Upper lobe of left lung (tissue), 4 donors: Measurements from ENCODE around the gene HES3.

Experiments used
- POLR2A ChIP-seq, 4 donors: fragments of 450-650 bp; IDR thresholded peaks; one replicate each; pipeline ENCODE4 v1.5.1; 2016 to 2017; ENCODE audit warnings: antibody characterized with exemption in 4 of 4, mild to moderate bottlenecking in 2 of 4
- TF ChIP-seq, protein P1 (sequence below), 6 experiments: fragments of 450-650 bp in 4 of 6; fragments of 200-600 bp in 2 of 6; sonication (generic) in 2 of 6; IDR thresholded peaks; one replicate each; pipeline ENCODE4 v1.5.1; 2016 to 2019; ENCODE audit warnings: antibody characterized with exemption in 6 of 6

DNA sequence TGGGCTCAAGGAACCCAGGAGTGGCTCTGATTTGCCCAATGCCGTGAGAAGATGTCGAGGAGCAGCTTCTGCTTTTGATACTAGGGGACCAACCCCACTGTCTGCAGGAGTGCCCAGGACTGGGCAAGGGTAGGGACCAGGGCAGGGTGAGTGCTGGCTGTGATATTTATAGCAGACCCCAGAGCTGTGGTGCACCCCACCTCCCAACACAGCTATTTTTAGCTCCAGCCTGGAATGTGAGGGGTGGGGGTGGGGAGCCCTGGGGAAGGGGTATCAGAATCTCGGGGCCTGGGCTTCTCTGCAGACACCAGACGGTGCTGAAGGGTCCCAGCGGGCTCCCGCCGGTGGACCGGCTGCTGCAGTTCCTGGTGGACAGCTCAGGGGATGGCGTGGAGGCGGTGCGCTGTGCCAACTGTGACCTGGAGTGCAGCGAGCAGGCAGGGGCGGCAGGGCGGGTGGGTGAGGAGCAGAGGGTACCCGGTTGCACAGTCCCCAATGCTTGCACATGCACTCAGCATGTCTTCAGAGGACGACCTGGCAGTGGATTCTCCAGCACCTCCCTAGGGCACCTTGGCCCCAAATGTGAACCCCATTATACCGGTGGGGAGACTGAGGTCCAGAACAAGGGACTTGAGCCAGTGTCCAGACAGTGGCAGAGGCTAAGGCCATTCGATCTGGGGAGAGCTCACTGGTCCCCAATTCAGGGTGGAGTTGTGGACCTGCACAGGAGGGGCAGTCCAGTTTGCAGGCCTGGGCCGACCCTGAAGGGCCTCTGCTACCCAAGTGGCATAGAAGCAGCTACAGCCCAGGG is 36.7 kb upstream of the HES3 start:
- TF ChIP-seq, protein P1, sequence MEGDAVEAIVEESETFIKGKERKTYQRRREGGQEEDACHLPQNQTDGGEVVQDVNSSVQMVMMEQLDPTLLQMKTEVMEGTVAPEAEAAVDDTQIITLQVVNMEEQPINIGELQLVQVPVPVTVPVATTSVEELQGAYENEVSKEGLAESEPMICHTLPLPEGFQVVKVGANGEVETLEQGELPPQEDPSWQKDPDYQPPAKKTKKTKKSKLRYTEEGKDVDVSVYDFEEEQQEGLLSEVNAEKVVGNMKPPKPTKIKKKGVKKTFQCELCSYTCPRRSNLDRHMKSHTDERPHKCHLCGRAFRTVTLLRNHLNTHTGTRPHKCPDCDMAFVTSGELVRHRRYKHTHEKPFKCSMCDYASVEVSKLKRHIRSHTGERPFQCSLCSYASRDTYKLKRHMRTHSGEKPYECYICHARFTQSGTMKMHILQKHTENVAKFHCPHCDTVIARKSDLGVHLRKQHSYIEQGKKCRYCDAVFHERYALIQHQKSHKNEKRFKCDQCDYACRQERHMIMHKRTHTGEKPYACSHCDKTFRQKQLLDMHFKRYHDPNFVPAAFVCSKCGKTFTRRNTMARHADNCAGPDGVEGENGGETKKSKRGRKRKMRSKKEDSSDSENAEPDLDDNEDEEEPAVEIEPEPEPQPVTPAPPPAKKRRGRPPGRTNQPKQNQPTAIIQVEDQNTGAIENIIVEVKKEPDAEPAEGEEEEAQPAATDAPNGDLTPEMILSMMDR (IDR thresholded peaks at IDR 0.05), result no peak
- TF ChIP-seq POLR2A (IDR thresholded peaks at IDR 0.05), result no peak
